ENCODE results near the gene CADM2.
"Not testable (repeated sequence)": the region's sequence is repeated elsewhere in the genome, so short reads cannot be mapped to it uniquely, and the experiment has no call there.

The CADM2 gene

DNA sequence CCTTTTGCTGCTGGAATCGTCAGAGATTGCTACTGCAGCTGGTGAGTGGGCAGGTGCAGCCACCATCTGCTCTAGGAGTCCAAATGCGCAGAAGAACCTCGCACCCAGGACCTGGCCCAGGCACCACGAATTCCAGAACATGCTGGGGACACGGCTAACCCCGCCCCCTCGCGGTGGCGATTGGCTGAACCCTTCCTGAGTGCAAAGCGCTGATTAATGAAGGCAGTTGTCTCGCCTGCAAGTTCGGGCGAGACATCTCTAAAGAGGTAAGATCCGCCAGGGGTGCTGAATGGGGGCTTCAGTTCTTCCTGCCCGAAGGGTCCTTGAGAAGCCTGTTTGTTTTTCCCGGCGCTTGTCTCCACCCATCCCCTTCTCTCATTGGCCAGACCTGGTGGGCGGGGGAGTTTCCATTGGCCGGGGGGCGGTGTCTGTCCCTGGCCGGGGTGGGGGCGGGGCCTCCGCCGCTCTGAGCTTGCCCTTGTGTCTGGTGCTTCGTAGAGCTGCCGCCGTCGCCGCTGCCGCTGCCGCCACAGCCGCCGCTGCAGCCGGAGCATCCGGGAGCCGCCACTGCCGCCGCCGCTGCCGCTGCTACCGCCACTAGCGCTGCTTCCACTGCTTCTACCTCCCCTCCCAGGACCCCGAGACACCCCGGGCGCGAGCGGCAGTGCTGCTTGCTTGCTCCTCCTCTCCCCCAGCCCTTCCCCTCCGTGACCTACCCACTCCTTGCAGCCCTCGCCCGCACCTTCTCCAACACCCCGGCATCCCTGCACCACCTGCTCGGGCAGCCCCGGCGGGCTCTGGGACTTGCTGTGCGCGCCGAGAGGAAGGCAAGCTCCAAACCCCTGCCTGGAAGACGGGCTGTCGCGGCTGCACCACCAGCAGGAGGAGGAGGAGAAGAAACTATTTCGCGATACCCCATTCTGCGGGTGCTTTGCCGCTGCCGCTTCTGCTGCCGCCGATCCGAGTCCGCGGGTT, at the start of gene CADM2:
Gene CADM2 (plus strand): TSS at position 495 of the 975 bp plus-strand sequence.
- DNase-seq, result peak; percentile 51

DNA sequence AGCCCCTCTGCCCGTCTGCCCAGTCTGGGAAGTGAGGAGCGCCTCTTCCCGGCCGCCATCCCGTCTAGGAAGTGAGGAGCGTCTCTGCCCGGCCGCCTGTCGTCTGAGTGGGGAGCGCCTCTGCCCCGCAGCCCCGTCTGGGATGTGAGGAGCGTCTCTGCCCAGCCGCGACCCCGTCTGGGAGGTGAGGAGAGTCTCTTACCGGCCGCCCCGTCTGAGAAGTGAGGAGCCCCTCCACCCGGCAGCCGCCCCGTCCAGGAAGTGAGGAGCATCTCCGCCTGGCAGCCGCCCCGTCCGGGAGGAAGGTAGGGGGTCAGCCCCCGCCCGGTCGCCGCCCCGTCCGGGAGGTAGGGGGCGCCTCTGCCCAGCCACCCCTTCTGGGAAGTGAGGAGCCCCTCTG, 40.2 kb upstream of the CADM2 start:
- DNase-seq, result not testable (repeated sequence)

- DNase-seq, result no peak
These were observed 36.1 kb upstream of the CADM2 start for GRCh38 chr3:84922682-84923081.

GRCh38 chr3:84925571-84925970, 33.2 kb upstream of the CADM2 start:
- DNase-seq, result no peak

- no peak for DNase-seq
These were observed 15.4 kb upstream of the CADM2 start for GRCh38 chr3:84943379-84943778.

- DNase-seq, result no peak
These were observed 12.5 kb upstream of the CADM2 start for GRCh38 chr3:84946240-84946639.

GRCh38 chr3:84959470-84960271, 882 bp downstream of the CADM2 start:
- no peak for DNase-seq

DNA sequence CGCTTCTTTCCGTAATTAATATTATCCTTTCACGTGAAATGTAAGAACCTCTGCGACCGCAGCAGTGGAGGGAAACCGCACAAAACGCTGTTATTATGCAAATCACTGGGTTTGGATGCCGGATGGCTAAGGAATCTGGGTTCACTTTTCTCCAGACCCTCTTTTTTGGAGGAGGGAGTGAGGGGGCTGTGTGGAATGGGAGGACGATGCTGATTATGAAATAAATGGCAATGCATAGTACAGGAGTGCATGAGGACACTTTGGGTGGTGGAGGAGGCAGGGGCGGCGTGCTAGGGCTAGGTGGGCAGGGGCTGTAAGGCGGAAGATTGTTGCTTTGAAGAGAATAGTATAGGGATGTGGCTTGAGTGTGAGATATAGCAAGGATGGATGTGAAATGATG, 1.8 kb downstream of the CADM2 start:
- no peak for DNase-seq

- DNase-seq, result no peak
These were observed 2.2 kb downstream of the CADM2 start for GRCh38 chr3:84961011-84961410.

DNA sequence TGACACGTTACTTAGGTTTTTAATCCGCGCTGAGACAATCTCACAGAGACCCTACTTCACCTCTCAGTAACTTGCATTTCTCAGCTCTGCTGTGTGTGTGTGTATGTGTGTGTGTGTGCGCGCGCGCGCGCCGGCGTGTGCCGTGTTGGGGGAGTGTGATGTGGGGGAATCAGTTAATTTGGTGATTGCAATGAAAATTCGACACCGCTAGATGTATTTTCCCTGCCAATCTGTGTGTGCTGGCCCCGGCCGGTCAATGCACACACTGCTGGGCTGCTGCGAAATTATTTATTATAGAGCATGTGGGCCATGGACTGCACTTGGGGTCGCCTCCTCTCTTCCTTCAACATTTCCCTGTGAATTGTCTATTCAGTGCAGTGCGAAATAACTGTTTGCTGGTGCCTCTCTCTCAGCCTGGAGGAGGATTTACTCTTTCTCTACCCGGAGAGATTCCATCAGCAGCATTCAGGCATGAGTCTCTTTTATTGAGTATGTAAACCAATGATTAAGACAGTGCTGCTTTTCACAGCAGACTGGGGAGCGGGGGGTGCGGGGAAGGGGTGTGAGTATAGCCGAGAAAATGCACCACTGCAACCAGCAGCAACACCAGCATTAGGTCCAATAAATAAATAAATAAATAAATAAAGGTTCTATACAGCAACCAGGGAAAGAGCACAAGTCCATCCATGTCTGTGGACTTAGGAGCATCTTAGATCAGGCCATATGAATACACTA, 2.9 kb downstream of the CADM2 start:
- DNase-seq, result no peak

GRCh38 chr3:84962415-84962814, 3.6 kb downstream of the CADM2 start:
- no peak for DNase-seq

DNA sequence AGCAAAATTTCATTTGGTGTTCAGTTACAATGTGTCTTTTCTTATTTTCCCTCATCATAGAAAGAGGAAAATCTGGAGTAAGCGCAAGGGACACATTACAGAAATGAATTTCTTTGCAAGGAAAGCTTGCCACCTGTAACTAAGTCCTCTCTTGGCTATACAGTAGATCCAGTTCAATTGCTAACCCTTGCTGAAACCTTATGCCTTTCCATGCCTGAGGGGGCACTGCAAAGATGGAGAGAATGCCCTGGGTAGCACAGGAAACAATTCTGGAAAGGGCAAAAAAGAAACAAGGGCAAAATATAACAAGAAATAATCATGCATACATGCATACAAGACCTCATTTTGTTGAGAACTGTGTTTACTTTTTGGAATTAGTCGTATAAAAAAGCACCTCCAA, 4.3 kb downstream of the CADM2 start:
- no peak for DNase-seq

GRCh38 chr3:84965141-84965540, 6.4 kb downstream of the CADM2 start:
- DNase-seq, result no peak

- DNase-seq, result no peak
These were observed 9.2 kb downstream of the CADM2 start for GRCh38 chr3:84967767-84968581.

DNA sequence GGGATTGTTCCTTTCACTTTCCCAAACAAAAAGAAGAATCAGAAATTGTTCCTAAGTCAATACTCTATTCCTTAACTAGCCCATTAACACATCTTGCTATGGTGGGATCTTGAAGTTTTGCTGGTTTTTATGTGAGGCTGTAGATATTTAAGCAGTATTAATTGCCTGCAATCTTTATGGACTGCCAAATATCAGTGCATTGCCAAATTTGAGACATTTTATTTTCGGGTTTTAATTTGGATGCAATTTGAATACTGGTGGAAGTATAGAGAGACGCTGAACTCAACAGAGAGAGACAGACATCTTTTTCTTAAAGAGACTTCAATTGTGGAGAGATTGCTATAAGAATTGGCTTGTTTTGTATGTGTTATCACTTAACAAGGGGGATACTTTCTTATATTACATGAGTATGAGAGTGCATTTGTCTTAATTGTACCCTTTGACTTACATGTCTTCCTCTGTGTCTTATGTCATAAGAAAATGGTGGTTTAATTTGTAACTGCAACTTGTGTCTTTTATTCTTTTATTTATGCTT, 10.0 kb downstream of the CADM2 start:
- DNase-seq, result no peak

- no peak for DNase-seq
These were observed 15.6 kb downstream of the CADM2 start for GRCh38 chr3:84974347-84974746.

- no peak for DNase-seq
These were observed 18.2 kb downstream of the CADM2 start for GRCh38 chr3:84977021-84977420.

- DNase-seq, result no peak
These were observed 20.1 kb downstream of the CADM2 start for GRCh38 chr3:84978843-84979242.

GRCh38 chr3:84980011-84980410, 21.2 kb downstream of the CADM2 start:
- no peak for DNase-seq

- DNase-seq, result no peak
These were observed 21.7 kb downstream of the CADM2 start for GRCh38 chr3:84980456-84980855.

DNA sequence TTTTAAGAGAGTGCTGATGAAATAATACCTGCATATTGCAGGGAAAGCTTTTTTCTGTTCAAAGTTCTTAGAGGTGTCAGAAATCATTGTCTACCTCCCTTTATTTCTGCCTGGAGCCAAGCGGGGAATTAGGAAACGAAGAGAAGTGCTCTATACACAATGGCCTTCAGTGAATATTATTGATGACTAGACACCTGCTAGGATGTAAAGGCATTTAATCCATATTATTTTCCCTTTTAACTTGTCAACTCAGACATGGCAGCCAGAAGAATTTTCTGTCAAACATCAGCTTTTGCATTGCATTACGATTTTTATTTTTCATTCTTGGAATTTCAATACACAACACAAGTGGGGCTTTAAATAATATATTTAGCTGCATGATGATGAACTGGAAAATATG, 24.7 kb downstream of the CADM2 start:
- no peak for DNase-seq

DNA sequence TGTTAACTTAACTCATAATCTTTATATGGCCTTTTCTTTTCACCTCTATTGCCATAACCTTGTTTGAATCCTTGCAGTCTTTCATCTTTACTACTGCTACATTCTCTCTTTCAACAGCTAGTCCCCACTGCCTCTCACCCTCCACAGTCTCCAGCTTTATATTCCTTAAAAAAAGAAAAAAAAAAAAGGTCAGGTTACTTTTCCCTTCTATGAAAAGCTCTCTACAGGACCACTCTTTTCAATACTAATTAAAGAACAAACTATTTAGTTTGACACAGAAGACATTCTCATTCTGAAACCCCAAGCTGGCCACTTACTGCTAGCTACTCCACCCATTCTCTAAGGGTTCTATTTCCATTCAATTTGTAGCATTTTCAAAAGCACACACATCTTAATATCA, 25.6 kb downstream of the CADM2 start:
- no peak for DNase-seq
